GM12864 (cell line): ENCODE measurements around the gene GSN.

Experiments used
- DNase-seq: peaks from one replicate; pipeline ENCODE4 v3.0.0-alpha.2; 2011; ENCODE audit warnings: low read depth
- H3K4me3 ChIP-seq: 2 replicates; pipeline ENCODE4 v1.5.1; 2011; ENCODE audit warnings: mild to moderate bottlenecking, low read depth, low read length, control low read depth
- TF ChIP-seq, protein P1 (sequence below): IDR thresholded peaks from 2 replicates; pipeline ENCODE4 v1.5.1; 2011; ENCODE audit warnings: low read depth, mild to moderate bottlenecking, moderate library complexity, low read length, control low read depth, inconsistent platforms; ENCODE audit errors: missing control alignments

GSN gene

DNA sequence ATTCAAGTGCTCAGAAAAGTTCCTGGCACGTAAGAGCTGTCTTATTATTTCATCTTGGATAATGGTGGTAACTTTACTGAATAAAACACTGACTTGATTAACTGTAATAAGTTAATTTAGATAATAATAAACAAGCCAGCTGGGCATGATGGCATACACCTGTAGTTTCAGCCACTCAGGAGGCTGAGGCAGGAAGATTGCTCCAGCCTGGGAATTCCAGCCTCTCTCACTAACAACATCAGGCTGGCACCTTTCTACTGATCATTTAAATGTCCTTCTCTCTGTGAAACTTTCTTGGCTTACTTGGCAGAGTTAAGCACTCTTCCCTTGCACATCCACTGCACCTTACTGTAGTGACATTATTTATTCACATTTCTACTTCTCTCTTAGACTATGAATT lies 82.1 kb downstream of the GSN start:
- no peak for DNase-seq
- H3K4me3 ChIP-seq, result no peak overlapping the region
- TF ChIP-seq, protein P1, sequence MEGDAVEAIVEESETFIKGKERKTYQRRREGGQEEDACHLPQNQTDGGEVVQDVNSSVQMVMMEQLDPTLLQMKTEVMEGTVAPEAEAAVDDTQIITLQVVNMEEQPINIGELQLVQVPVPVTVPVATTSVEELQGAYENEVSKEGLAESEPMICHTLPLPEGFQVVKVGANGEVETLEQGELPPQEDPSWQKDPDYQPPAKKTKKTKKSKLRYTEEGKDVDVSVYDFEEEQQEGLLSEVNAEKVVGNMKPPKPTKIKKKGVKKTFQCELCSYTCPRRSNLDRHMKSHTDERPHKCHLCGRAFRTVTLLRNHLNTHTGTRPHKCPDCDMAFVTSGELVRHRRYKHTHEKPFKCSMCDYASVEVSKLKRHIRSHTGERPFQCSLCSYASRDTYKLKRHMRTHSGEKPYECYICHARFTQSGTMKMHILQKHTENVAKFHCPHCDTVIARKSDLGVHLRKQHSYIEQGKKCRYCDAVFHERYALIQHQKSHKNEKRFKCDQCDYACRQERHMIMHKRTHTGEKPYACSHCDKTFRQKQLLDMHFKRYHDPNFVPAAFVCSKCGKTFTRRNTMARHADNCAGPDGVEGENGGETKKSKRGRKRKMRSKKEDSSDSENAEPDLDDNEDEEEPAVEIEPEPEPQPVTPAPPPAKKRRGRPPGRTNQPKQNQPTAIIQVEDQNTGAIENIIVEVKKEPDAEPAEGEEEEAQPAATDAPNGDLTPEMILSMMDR, result no peak

DNA sequence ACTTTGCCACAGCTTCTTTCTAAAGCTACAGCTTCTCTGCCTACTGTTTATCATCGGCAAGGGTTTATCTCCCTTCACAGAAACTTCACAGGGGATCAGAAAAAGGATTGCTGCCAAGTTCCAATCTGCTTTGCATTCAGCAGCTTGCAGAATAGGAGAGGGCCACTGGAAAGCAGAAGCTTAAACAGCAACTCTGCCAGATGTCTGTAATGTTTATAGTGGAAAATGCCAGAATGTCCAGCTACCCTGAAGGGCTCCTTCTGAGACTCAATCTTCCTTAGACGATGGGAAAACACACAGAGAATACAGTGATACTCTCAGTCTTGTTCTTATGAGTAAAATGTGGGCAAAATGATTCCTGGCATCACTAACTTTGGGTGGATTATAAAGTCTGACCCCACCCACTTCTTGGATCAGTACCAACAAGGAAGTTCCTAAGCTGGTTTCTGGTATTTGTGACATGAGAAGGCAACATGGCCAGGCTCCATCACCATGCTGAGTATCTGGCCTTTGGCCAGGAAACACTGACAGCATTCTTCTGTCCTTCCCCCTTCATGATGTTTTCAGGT lies 83.1 kb downstream of the GSN start:
- H3K4me3 ChIP-seq, result no peak overlapping the region
- TF ChIP-seq, protein P1, result no peak
- DNase-seq, result no peak

DNA sequence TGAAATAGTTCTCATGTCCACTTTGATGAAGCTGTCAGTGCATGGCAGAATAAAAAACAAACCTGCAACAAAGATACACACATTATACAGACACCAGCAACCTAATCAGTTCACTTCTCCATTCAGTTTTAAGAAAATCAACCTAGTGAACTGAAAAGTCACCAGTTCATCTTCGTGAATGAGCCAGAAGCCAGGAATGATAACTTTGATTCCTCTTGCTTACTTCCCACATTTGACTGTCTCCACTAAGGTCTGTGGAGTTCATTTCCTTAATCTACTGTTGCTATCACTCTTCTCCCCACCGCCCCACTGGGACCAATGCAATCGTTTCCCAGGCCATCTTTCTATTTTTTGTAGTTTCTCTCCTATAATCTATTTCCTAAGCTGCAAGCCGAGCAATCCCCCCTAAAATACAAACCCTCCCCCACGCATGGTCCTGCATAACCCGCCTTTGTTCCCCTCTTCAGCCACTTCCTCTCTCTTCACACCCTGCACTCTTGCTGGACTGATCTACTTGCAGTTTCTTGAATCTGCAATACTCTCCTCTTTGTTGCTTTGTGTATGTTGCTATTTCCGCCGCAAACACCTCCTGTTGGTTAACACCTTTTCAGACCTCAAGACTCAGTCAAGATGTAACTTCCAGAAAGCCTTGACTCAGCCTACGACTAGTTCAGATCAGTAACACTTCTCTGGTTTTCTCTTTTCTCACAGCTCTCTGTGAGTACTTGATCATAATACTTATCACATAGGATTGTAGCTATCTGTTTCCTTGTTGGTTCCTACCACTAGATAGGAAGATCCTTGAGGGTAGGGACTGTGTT lies 85.5 kb downstream of the GSN start:
- TF ChIP-seq, protein P1, result no peak
- no peak for DNase-seq
- H3K4me3 ChIP-seq, result no peak overlapping the region

DNA sequence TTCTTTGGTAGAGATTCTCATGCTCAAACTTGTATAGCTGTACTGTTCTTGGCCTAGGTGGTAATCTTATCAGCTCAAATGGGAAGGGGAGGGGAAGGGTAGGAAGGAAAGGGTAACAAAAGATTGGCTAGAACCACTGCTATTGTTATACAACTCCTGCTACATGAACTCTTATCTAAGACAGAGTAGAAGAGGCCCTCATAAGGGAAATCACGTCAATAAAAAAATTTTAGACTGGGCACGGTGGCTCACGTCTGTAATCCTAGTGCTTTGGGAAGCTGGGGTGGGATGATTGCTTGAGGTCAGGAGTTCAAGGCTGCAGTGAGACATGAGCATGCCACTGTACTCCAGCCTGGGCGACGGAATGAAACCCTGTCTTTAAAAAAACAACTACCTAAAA lies 86.2 kb downstream of the GSN start:
- no peak for DNase-seq
- no peak overlapping the region for H3K4me3 ChIP-seq
- TF ChIP-seq, protein P1, result no peak

DNA sequence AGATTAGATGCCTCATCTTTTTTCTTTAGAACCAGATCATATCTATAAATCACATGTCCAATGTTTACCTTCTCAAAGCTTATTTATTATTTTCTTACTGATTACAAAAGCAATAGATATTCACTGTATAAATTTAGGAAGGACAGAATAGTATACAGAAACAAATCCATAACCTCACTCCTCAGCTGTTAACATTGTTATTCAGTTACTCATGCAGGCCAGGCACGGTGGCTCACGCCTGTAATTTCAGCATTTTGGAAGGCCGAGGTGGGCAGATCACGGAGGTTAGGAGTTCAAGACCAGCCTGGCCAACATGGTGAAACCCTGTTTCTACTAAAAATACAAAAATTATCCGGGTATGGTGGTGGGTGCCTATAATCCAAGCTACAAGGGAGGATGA lies 86.8 kb downstream of the GSN start:
- no peak for DNase-seq
- TF ChIP-seq, protein P1, result no peak
- H3K4me3 ChIP-seq, result no peak overlapping the region

DNA sequence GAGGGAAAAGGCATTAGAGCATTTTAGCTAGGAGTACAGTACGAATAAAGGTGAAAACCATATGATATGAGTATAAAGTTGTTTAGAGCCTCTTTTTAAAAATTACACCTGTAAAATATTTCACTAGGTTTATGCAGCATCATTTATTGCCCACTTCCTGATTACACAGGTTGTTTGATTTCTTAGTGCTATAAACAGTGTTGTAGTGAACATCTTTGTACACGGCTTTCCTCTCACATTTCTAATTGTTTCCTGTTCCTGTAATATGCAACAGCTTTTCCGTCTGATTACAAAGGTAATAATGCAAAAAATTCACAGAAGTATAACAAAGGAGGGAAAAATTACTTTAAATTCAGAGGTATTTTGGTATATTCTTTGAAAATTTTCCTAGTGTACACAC lies 89.0 kb downstream of the GSN start:
- TF ChIP-seq, protein P1, result no peak
- DNase-seq, result no peak
- H3K4me3 ChIP-seq, result no peak overlapping the region

DNA sequence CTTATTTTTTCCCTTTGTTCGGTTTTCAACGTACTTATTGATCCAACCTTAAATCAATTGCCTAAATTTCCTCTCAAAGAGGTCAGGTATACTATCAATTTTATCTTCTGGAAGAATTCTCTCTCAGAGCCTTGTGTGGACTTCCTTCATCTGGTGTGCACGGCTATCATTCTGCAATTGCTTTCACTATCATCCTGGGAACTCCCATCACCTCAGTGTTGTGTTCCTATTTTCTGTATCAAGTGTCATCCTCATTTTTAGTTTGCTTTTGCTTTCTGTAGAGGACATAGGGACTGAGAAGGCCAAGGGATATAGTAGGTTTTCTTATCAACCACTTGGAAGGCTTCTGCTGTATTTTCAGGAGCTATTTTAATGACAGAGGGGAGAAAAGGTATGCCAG lies 90.8 kb downstream of the GSN start:
- TF ChIP-seq, protein P1, result no peak
- no peak overlapping the region for H3K4me3 ChIP-seq
- no peak for DNase-seq
